ENCODE measurements around the gene PSD2. TPM values are rescaled to one million over a fixed set of nuclear protein-coding genes. Genes with fewer than 3 reads are reported as not detected.

PSD2 gene
- total and polyA plus RNA-seq, 10 of the 15 experiments (the other 5 are each of a cell fraction or from before 2014, with no cell fraction given): 0.02 to 0.14 (median 0.03) TPM; not detected in 5

GRCh38 chr5:139787568-139788293, 7.9 kb upstream of the PSD2 start (continued):
- TF ChIP-seq BHLHE40 (IDR thresholded peaks at IDR 0.05; ENCODE audit: borderline replicate concordance in 1 of 2, low read depth in 2 of 2, low read length in 1 of 2) (peak; percentile 23 to 51; a peak in 2 of 4 replicates), GATAD2B (conservative IDR thresholded peaks at IDR 0.05; ENCODE audit: low read depth) (peak; percentile 46; the same call in 1 of the 2 replicates), PML (IDR thresholded peaks at IDR 0.05; ENCODE audit: low read length) (no peak), ZNF207 (IDR thresholded peaks at IDR 0.05; ENCODE audit: borderline replicate concordance) (peak; percentile 83; the same call in 1 of the 2 replicates), RAD21 (IDR thresholded peaks at IDR 0.05; ENCODE audit: insufficient read depth, low read depth, low read length) (peak; percentile 96), NBN (IDR thresholded peaks at IDR 0.05) (peak; percentile 60)

- TF ChIP-seq ATF3 (IDR thresholded peaks at IDR 0.05; ENCODE audit: borderline replicate concordance, extremely low read depth, low read depth, low read length): no peak
- TF ChIP-seq RBBP5 (conservative IDR thresholded peaks at IDR 0.05): no peak
- no peak for TF ChIP-seq NRF1 (conservative IDR thresholded peaks at IDR 0.05; ENCODE audit: low read depth, low read length)
- TF ChIP-seq NBN (IDR thresholded peaks at IDR 0.05): no peak
- no peak for TF ChIP-seq POLR2AphosphoS5 (IDR thresholded peaks at IDR 0.05; ENCODE audit: low read length)
- no peak for TF ChIP-seq CEBPB (IDR thresholded peaks at IDR 0.05; ENCODE audit: borderline replicate concordance in 1 of 2, low read depth in 2 of 2, low read length in 2 of 2)
- no peak for TF ChIP-seq SREBF1 (IDR thresholded peaks at IDR 0.05; ENCODE audit: low read length)
- no peak for TF ChIP-seq E2F4 (IDR thresholded peaks at IDR 0.05; ENCODE audit: low read depth, low read length)
- TF ChIP-seq SRF (IDR thresholded peaks at IDR 0.05; ENCODE audit: low read depth in 2 of 2, low read length in 2 of 2): no peak
- no peak for TF ChIP-seq MAX (IDR thresholded peaks at IDR 0.05; ENCODE audit: low read depth, low read length)
- no peak for TF ChIP-seq ETV6 (conservative IDR thresholded peaks at IDR 0.05 in 1 of 2, IDR thresholded peaks at IDR 0.05 in 1 of 2; ENCODE audit: borderline replicate concordance in 1 of 2, low read depth in 1 of 2)
- no peak for TF ChIP-seq NR2C1 (IDR thresholded peaks at IDR 0.05)
- TF ChIP-seq TBL1XR1 (IDR thresholded peaks at IDR 0.05; ENCODE audit: low read depth, low read length): no peak
- DNase-seq (ENCODE audit: low read depth, low spot score) (no peak), ATAC-seq (no peak), FAIRE-seq (no peak)
- Histone ChIP-seq H3K27ac (ENCODE audit: control insufficient read depth, insufficient read depth) (no peak overlapping the region), H3K79me2 (ENCODE audit: control insufficient read depth, insufficient read depth, low read length) (no peaks in the 10 kb centered on the region), H3K27me3 (replicated peaks in 1 of 2; ENCODE audit: control insufficient read depth in 2 of 2, insufficient read depth in 2 of 2, low read length in 1 of 2) (peaks cover 2 to 3% of the 10 kb centered on the region in 2 experiments; a peak in 3 of 4 replicates), H3K9me3 (replicated peaks; ENCODE audit: control insufficient read depth, insufficient read depth, low read length) (no peaks in the 10 kb centered on the region), H2AFZ (ENCODE audit: control insufficient read depth, low read depth, low read length) (no peak overlapping the region; the same call in 1 of the 2 replicates), H3K9ac (ENCODE audit: control insufficient read depth, insufficient read depth, low read length) (no peak overlapping the region), H3K36me3 (ENCODE audit: control insufficient read depth in 2 of 2, insufficient read depth in 2 of 2, low read length in 1 of 2) (no peaks in the 10 kb centered on the region), H3K4me1 (ENCODE audit: control insufficient read depth, insufficient read depth, low read length) (no peaks in the 10 kb centered on the region), H3K4me2 (ENCODE audit: control insufficient read depth, insufficient read depth) (peak overlapping the region; percentile 100; the same call in 1 of the 2 replicates), H3K4me3 (no peak overlapping the region), H4K20me1 (ENCODE audit: control insufficient read depth, insufficient read depth) (no peaks in the 10 kb centered on the region)
- CTCF ChIA-PET: interaction anchor here (0.8 to 10.4 kb wide), 14 partner anchors 10 to 367 kb away, joined by 3 to 298 read pairs (median 13); no protein-coding TSS in a partner anchor
- intact Hi-C loops (cut with micrococcal nuclease; ENCODE audit: unreplicated experiment): loop anchor here (10.0 kb wide), 2 partner anchors 256 to 286 kb away; partner anchors contain the start of gene NRG2
- RAD21 ChIA-PET (ENCODE audit: unreplicated experiment): interaction anchor here (0.6 to 6.3 kb wide), 15 partner anchors 9 to 370 kb away, joined by 3 to 131 read pairs (median 6); no protein-coding TSS in a partner anchor
- SMC1A ChIA-PET (ENCODE audit: uncharacterized antibody, unreplicated experiment): interaction anchor here (0.6 to 6.8 kb wide), 8 partner anchors 38 to 334 kb away, joined by 3 to 113 read pairs (median 4); no protein-coding TSS in a partner anchor
- in situ Hi-C loops (cut with MboI): loop anchor here (5.0 kb wide), 3 partner anchors 54 to 369 kb away; no protein-coding TSS in a partner anchor
- no TSS peak for BruUV-seq (replicated peaks)
- POLR2A ChIA-PET: interaction anchor here (0.6 to 1.9 kb wide), 3 partner anchors 75 to 177 kb away, joined by 3 to 7 read pairs (median 3); no protein-coding TSS in a partner anchor
- WGBS (ENCODE audit: insufficient coverage, insufficient replicate concordance, low lambda C conversion rate, missing lambda C conversion rate): 61% methylated on average over 27 of the region's 32 CpGs
Measured at GRCh38 chr5:139788294-139788910, 7.2 kb upstream of the PSD2 start.

All from GM12878 (cell line).